LNCAP (cell line): Measurements from ENCODE around the gene PTPRA.

Source experiments
- CTCF ChIP-seq: fragments of 450-650 bp; IDR thresholded peaks from 2 replicates; pipeline ENCODE4 v1.5.1; 2017; ENCODE audit warnings: mild to moderate bottlenecking

PTPRA gene

GRCh38 chr20:3044336-3044965 is 171.2 kb downstream of the PTPRA start:
- no peak for TF ChIP-seq CTCF

- no peak for TF ChIP-seq CTCF
These were observed 171.9 kb downstream of the PTPRA start for GRCh38 chr20:3045042-3045815.

GRCh38 chr20:3045816-3046676 is 172.8 kb downstream of the PTPRA start, which contains the start of gene MRPS26:
MRPS26 (plus strand) TSS chr20:3046052; CDS start chr20:3046069, 17 bp downstream.
- no peak for TF ChIP-seq CTCF

- TF ChIP-seq CTCF = no peak
These were observed 173.6 kb downstream of the PTPRA start for GRCh38 chr20:3046677-3047462.

GRCh38 chr20:3047486-3048419 is 174.5 kb downstream of the PTPRA start:
- TF ChIP-seq CTCF = no peak

- TF ChIP-seq CTCF = no peak
These were observed 178.2 kb downstream of the PTPRA start for GRCh38 chr20:3051385-3052019.
